HS-5 (cell line): ENCODE results near the gene BDKRB2.
A peak's percentile ranks its signal among the peaks of the same experiment; 100 is the strongest.

ENCODE experiments used
- DNase-seq: peaks from one replicate; pipeline ENCODE4 v3.0.0-alpha.2; 2012; ENCODE audit warnings: low read depth

BDKRB2 gene

GRCh38 chr14:96204151-96205058 lies at the start of gene BDKRB2:
TSS of gene BDKRB2 (plus strand) at chr14:96204839. CDS start at chr14:96237108, 32,269 bp downstream.
- DNase-seq: peak; percentile 19

DNA sequence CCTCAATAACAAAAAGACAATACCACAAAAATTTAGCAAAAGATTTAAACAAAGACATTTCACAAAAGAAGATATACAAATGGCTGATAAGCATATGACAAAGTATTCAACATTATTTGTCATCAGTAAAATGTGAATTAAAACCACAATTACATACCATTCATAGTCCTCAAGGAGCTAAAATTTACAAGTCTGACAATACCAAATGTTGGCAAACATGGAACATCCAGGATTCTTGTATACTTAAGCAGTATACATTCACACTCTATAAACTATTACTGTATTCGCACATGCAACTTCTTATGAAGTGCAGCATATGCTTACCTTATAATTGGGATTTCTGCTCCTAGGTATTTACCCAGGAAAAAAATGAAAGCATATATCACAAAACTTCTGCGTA lies 49.7 kb upstream of the BDKRB2 start:
- DNase-seq: no peak

- no peak for DNase-seq
Measured at GRCh38 chr14:96156804-96157760, 47.6 kb upstream of the BDKRB2 start.

GRCh38 chr14:96158735-96159134 lies 45.9 kb upstream of the BDKRB2 start:
- DNase-seq: no peak

DNA sequence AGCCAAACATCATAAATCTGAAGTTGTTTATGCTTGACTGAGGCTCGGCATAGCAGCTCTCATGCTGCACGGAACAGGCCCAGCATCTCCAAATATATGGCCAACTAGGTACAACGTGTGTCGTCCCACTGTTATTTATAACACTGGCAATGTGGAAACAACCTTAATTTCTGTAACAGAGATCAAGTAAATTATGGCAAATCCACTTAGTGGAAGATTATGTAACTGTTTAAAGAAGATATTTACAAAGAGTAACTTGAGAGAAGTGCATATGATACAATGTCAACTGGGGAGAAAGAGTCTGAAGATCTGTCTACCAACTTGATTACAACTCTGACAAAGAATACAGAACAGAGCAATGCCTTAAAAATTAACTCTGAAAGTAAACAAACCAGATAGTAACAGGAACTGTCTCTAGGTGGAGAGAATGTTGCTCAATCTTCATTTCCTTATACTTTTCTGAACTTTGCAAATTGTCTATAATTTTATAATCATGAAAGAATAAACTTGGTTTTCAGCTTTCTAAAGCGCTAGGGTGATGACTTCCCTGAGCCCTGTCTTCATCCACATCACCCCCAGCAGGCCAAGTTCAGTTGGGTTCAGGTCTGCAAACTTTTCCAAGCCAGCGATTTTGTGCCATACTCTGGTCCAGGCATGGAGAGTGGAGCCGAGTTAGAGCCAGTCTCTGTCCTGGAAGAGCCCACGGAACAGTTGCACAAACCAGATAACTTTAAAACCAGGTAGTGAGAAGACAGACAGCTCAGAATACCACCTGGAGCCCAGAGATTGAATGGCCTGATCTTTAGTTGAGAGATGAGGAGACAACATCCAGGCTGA lies 44.3 kb upstream of the BDKRB2 start:
- DNase-seq: no peak

DNA sequence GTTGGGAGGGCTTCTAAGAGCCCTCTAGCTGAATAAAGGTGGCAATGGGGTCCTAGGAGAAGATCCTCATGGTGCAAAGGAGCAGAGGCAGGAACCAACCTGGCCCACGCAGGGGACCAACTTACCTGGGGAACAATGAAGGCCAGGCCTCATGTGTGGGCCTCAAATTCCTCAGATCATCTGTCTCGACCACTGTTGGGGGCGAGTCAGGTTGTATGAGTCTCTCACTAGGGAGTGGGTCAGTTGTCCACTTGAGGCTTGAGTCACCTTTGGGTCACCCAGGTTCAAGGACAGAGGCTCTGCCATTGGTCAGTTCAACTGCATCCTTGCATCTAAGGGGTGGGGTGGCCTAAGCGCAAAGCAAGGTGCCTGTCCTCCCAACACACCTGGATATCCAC lies 43.7 kb upstream of the BDKRB2 start:
- DNase-seq: no peak

GRCh38 chr14:96161636-96162035 lies 43.0 kb upstream of the BDKRB2 start:
- no peak for DNase-seq

DNA sequence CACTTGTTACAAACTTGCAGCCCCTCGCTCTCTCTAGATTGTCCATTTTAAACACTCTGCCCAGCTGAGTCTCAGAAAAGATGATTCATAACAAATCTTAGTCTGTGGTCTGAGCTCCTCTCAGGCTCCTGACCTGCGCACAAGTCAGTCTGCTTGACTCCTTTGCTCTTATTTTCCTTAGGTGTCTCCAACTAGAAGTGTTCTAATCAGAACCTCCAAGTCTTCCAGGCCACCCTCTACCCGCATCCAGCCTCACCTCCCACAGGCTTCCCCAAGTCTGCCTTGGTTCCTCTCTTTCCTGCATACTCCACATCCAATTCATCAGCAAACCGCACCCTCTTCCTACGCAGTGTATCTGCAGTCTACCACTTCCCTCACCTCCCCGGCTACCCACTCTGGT lies 42.4 kb upstream of the BDKRB2 start:
- DNase-seq: no peak

GRCh38 chr14:96162741-96163140 lies 41.9 kb upstream of the BDKRB2 start:
- DNase-seq: no peak

DNA sequence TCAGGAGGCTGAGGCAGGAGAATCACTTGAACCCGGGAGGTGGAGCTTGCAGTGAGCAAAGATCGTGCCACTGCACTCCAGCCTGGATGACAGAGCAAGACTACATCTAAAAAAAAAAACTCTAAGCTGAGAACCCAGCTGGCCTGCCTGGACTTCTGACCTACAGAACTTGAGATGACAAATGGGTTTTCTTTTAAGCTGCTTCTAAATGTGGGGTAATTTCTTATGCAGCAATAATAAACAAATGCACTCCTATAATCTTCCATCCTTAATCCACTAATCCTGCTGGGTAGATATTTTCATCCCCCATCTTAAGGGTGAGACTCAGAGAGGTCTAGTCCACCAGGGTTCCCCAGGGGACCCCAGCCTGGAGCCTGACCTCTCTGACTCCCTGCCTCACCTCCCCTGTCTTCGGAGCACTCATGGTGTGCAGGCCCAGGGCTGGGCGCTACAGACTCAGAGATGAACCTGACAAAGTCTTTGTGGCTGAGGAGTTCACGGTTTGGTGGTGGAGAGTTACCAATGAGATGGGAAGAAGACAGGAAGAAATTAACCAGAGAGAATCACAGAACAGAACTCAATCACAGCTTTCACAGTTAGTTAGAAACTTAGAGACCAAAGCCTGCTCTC lies 39.7 kb upstream of the BDKRB2 start:
- DNase-seq: no peak

GRCh38 chr14:96165493-96166436 lies 38.9 kb upstream of the BDKRB2 start:
- DNase-seq: no peak

GRCh38 chr14:96166461-96167223 lies 38.0 kb upstream of the BDKRB2 start:
- no peak for DNase-seq

- DNase-seq: no peak
Measured at GRCh38 chr14:96167224-96168148, 37.2 kb upstream of the BDKRB2 start.

- DNase-seq: no peak
Measured at GRCh38 chr14:96168581-96168980, 36.1 kb upstream of the BDKRB2 start.

GRCh38 chr14:96170961-96171592 lies 33.6 kb upstream of the BDKRB2 start:
- DNase-seq: no peak

- DNase-seq: no peak
Measured at GRCh38 chr14:96173636-96174475, 30.8 kb upstream of the BDKRB2 start.

GRCh38 chr14:96176275-96176674 lies 28.4 kb upstream of the BDKRB2 start:
- DNase-seq: peak; percentile 29
